A673 (cell line): ENCODE measurements around the gene PDZD4.

ENCODE experiments used
- CTCF ChIP-seq: fragments of 300-800, 200-600 bp; sonication (generic); conservative IDR thresholded peaks from 2 replicates; pipeline ENCODE4 v1.5.1; 2017; ENCODE audit warnings: low read depth, mild to moderate bottlenecking, antibody characterized with exemption, low read length, moderate library complexity, mixed read lengths
- EZH2 ChIP-seq: fragments of 200-600 bp; sonication (generic); IDR thresholded peaks from 2 replicates; pipeline ENCODE4 v1.6.1; 2017; ENCODE audit warnings: borderline replicate concordance, low read depth, mild to moderate bottlenecking, mixed read lengths, antibody characterized with exemption, low read length; ENCODE audit not compliant: poor library complexity, severe bottlenecking

- no peak for TF ChIP-seq EZH2
- TF ChIP-seq CTCF: no peak
Observed at GRCh38 chrX:153854702-153855101, 24.4 kb upstream of the PDZD4 start.
